GM19035 (cell line): Measurements from ENCODE around the gene BAZ2B.
"Not testable (repeated sequence)": the region's sequence is repeated elsewhere in the genome, so short reads cannot be mapped to it uniquely, and the experiment has no call there.

Experiments used
- ATAC-seq: cut with Tn5 transposase; IDR thresholded peaks from one replicate; pipeline ENCODE4 v1.9.1; 2021; ENCODE audit not compliant: unreplicated experiment

Gene BAZ2B

GRCh38 chr2:159616286-159616701 lies at the start of gene BAZ2B:
BAZ2B (minus strand) TSS chr2:159616548; CDS start chr2:159478719, 137,829 bp downstream.
- ATAC-seq, result peak; percentile 47

- no peak for ATAC-seq
Measured at GRCh38 chr2:159661286-159661685, 44.9 kb upstream of the BAZ2B start.

GRCh38 chr2:159658881-159659873 lies 42.8 kb upstream of the BAZ2B start:
- no peak for ATAC-seq

- ATAC-seq, result no peak
Measured at GRCh38 chr2:159653962-159654361, 37.6 kb upstream of the BAZ2B start.

GRCh38 chr2:159651884-159652283 lies 35.5 kb upstream of the BAZ2B start:
- ATAC-seq, result no peak

- no peak for ATAC-seq
Measured at GRCh38 chr2:159650574-159650973, 34.2 kb upstream of the BAZ2B start.

GRCh38 chr2:159648643-159649042 lies 32.3 kb upstream of the BAZ2B start:
- ATAC-seq, result no peak

GRCh38 chr2:159647667-159648066 lies 31.3 kb upstream of the BAZ2B start:
- ATAC-seq, result no peak

GRCh38 chr2:159640176-159640575 lies 23.8 kb upstream of the BAZ2B start:
- no peak for ATAC-seq

GRCh38 chr2:159639712-159640111 lies 23.4 kb upstream of the BAZ2B start:
- ATAC-seq, result no peak

- no peak for ATAC-seq
Measured at GRCh38 chr2:159639071-159639470, 22.7 kb upstream of the BAZ2B start.

GRCh38 chr2:159637988-159638501 lies 21.7 kb upstream of the BAZ2B start:
- ATAC-seq, result no peak

GRCh38 chr2:159637240-159637639 lies 20.9 kb upstream of the BAZ2B start:
- no peak for ATAC-seq

GRCh38 chr2:159635006-159635789 lies 18.9 kb upstream of the BAZ2B start:
- no peak for ATAC-seq

- no peak for ATAC-seq
Measured at GRCh38 chr2:159633219-159633618, 16.9 kb upstream of the BAZ2B start.

GRCh38 chr2:159625628-159626027 lies 9.3 kb upstream of the BAZ2B start:
- ATAC-seq, result not testable (repeated sequence)

- ATAC-seq, result no peak
Measured at GRCh38 chr2:159623436-159623835, 7.1 kb upstream of the BAZ2B start.

- ATAC-seq, result no peak
Measured at GRCh38 chr2:159622966-159623365, 6.6 kb upstream of the BAZ2B start.

- no peak for ATAC-seq
Measured at GRCh38 chr2:159620796-159621195, 4.4 kb upstream of the BAZ2B start.

GRCh38 chr2:159617646-159618045 lies 1.3 kb upstream of the BAZ2B start:
- ATAC-seq, result no peak

- no peak for ATAC-seq
Measured at GRCh38 chr2:159617100-159617499, 752 bp upstream of the BAZ2B start.
